Trophoblast cell (in vitro differentiated cells and primary cell): ENCODE data around the gene PCSK5.

ENCODE experiments used
- DNase-seq, 2 donors: peaks; one replicate each; pipeline ENCODE4 v3.0.0-alpha.2; 2016
- H2AFZ ChIP-seq: 2 replicates; pipeline ENCODE4 v1.6.1; 2013; ENCODE audit warnings: low read length, moderate library complexity, mild to moderate bottlenecking; ENCODE audit not compliant: insufficient read depth, poor library complexity
- H2AK5ac ChIP-seq: 2 replicates; pipeline ENCODE4 v1.6.1; 2013; ENCODE audit warnings: mild to moderate bottlenecking, low read length
- H2BK120ac ChIP-seq: 2 replicates; pipeline ENCODE4 v1.6.1; 2013; ENCODE audit warnings: low read length, mild to moderate bottlenecking, moderate library complexity; ENCODE audit not compliant: insufficient read depth, poor library complexity
- H2BK12ac ChIP-seq: 2 replicates; pipeline ENCODE4 v1.6.1; 2013; ENCODE audit warnings: mild to moderate bottlenecking, low read length, moderate library complexity
- H2BK5ac ChIP-seq: 2 replicates; pipeline ENCODE4 v1.6.1; 2013; ENCODE audit warnings: low read length, low read depth, moderate library complexity, mild to moderate bottlenecking; ENCODE audit not compliant: poor library complexity
- H3K14ac ChIP-seq: 2 replicates; pipeline ENCODE4 v1.6.1; 2013; ENCODE audit warnings: mild to moderate bottlenecking, low read length
- H3K18ac ChIP-seq: 2 replicates; pipeline ENCODE4 v1.6.1; 2013; ENCODE audit warnings: mild to moderate bottlenecking, low read length
- H3K23ac ChIP-seq: 2 replicates; pipeline ENCODE4 v1.6.1; 2013; ENCODE audit warnings: low read length
- H3K27ac ChIP-seq: 2 replicates; pipeline ENCODE4 v1.5.1; 2013; ENCODE audit warnings: low read depth, mild to moderate bottlenecking, inconsistent platforms, low read length, moderate library complexity
- H3K27me3 ChIP-seq: 2 replicates; pipeline ENCODE4 v1.6.1; 2013; ENCODE audit warnings: inconsistent platforms, mild to moderate bottlenecking, low read length, moderate library complexity; ENCODE audit not compliant: insufficient read depth
- H3K36me3 ChIP-seq, 2 experiments: 1 replicate in 1 of 2; 2 replicates in 1 of 2; pipeline ENCODE4 v1.6.1; 2013; ENCODE audit warnings: low read length in 2 of 2, mild to moderate bottlenecking in 2 of 2, moderate library complexity in 1 of 2; ENCODE audit not compliant: insufficient read depth in 2 of 2, control insufficient read depth in 1 of 2
- H3K4ac ChIP-seq: 2 replicates; pipeline ENCODE4 v1.6.1; 2013; ENCODE audit warnings: low read depth, mild to moderate bottlenecking, low read length, moderate library complexity
- H3K4me1 ChIP-seq, 2 experiments: 1 replicate in 1 of 2; 2 replicates in 1 of 2; pipeline ENCODE4 v1.6.1; 2013; ENCODE audit warnings: low read length in 2 of 2, mild to moderate bottlenecking in 2 of 2, moderate library complexity in 1 of 2; ENCODE audit not compliant: insufficient read depth in 2 of 2, control insufficient read depth in 1 of 2
- H3K4me2 ChIP-seq: 2 replicates; pipeline ENCODE4 v1.6.1; 2013; ENCODE audit warnings: inconsistent platforms, mild to moderate bottlenecking, low read length, moderate library complexity
- H3K4me3 ChIP-seq: 2 replicates; pipeline ENCODE4 v1.5.1; 2013; ENCODE audit warnings: mild to moderate bottlenecking, low read depth, low read length, inconsistent platforms
- H3K79me1 ChIP-seq: one replicate; pipeline ENCODE4 v1.6.1; 2013; ENCODE audit warnings: low read length
- H3K79me2 ChIP-seq: 2 replicates; pipeline ENCODE4 v1.6.1; 2013; ENCODE audit warnings: low read length, mild to moderate bottlenecking; ENCODE audit not compliant: control insufficient read depth, insufficient read depth, poor library complexity
- H3K9ac ChIP-seq: 2 replicates; pipeline ENCODE4 v1.6.1; 2013; ENCODE audit warnings: mild to moderate bottlenecking, low read length
- H3K9me3 ChIP-seq: 2 replicates; pipeline ENCODE4 v1.6.1; 2013; ENCODE audit warnings: low read depth, mild to moderate bottlenecking, control low read depth, inconsistent platforms, low read length; ENCODE audit not compliant: insufficient read depth
- H4K12ac ChIP-seq: 2 replicates; pipeline ENCODE4 v1.6.1; 2013; ENCODE audit warnings: low read depth, mild to moderate bottlenecking, low read length, moderate library complexity
- H4K8ac ChIP-seq: 2 replicates; pipeline ENCODE4 v1.6.1; 2013; ENCODE audit warnings: low read depth, mild to moderate bottlenecking, low read length, moderate library complexity
- H4K91ac ChIP-seq: one replicate; pipeline ENCODE4 v1.6.1; 2013; ENCODE audit warnings: low read depth, mild to moderate bottlenecking, low read length, moderate library complexity
- WGBS: extraction: QIAGEN DNeasy Blood & Tissue Kit; methylation state at CpG from one replicate; pipeline ENCODE4 v1.1.7; 2013; ENCODE audit warnings: missing lambda C conversion rate; ENCODE audit not compliant: insufficient read length, insufficient coverage; ENCODE audit errors: extremely low coverage; 5-methylcytosine and 5-hydroxymethylcytosine counted together

Gene PCSK5

DNA sequence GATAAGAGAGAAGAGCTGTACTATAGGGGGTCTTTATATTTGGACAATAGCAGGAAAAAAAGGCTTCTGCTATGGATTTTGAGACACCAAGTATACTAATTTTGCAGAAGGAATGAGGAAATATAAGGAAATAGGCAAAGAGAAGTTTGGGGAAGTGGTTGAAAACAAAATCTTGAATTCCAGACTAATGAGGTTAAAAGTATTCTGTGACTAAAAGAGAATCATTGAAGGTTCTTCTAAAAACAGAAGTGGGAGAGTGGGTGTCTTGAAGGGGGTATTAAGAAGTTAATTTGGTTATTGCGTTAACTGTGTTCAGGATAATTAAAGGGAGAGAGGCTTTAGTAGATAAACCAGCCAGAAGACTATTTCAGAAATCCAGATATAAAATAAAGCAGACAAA, 355.0 kb downstream of the PCSK5 start:
- no peaks in the 10 kb centered on the region for H3K27me3 ChIP-seq
- DNase-seq, result no peak
- H3K36me3 ChIP-seq, result peaks cover 0 to 1% of the 10 kb centered on the region in 2 experiments

GRCh38 chr9:76246680-76247079, 356.2 kb downstream of the PCSK5 start:
- no peak overlapping the region for H4K12ac ChIP-seq
- H3K18ac ChIP-seq, result no peak overlapping the region
- H4K91ac ChIP-seq, result no peak overlapping the region
- H4K8ac ChIP-seq, result no peak overlapping the region
- no peak overlapping the region for H2AFZ ChIP-seq
- H3K4me3 ChIP-seq, result no peak overlapping the region
- no peak overlapping the region for H3K4ac ChIP-seq
- no peaks in the 10 kb centered on the region for H3K9me3 ChIP-seq
- no peak overlapping the region for H3K23ac ChIP-seq
- no peak overlapping the region for H3K4me2 ChIP-seq
- no peaks in the 10 kb centered on the region for H3K79me2 ChIP-seq
- no peak overlapping the region for H2BK12ac ChIP-seq
- H3K27ac ChIP-seq, result no peak overlapping the region
- H2AK5ac ChIP-seq, result no peak overlapping the region
- WGBS, result no CpG with 5 or more reads among the region's 9 CpGs
- H3K9ac ChIP-seq, result no peak overlapping the region
- H3K27me3 ChIP-seq, result no peaks in the 10 kb centered on the region
- H3K79me1 ChIP-seq, result no peaks in the 10 kb centered on the region
- no peak for DNase-seq
- no peak overlapping the region for H2BK5ac ChIP-seq
- no peaks in the 10 kb centered on the region for H3K4me1 ChIP-seq
- no peaks in the 10 kb centered on the region for H3K36me3 ChIP-seq
- H2BK120ac ChIP-seq, result no peak overlapping the region
- H3K14ac ChIP-seq, result no peak overlapping the region

More for the DNA sequence above, 355.0 kb downstream of the PCSK5 start:
- Histone ChIP-seq H2AFZ (no peak overlapping the region), H3K9ac (no peak overlapping the region), H2BK120ac (no peak overlapping the region), H3K79me2 (no peaks in the 10 kb centered on the region), H2BK5ac (no peak overlapping the region), H3K4ac (no peak overlapping the region), H4K8ac (no peak overlapping the region), H3K4me2 (no peak overlapping the region), H4K91ac (no peak overlapping the region), H3K23ac (no peak overlapping the region), H2AK5ac (no peak overlapping the region), H3K9me3 (no peaks in the 10 kb centered on the region), H3K14ac (no peak overlapping the region), H3K18ac (no peak overlapping the region), H3K27ac (no peak overlapping the region), H2BK12ac (no peak overlapping the region), H3K79me1 (no peaks in the 10 kb centered on the region), H4K12ac (no peak overlapping the region), H3K4me1 (no peaks in the 10 kb centered on the region), H3K4me3 (no peak overlapping the region)
- 100% methylated on average over 1 of the region's 1 CpG for WGBS

GRCh38 chr9:76247426-76247825, 357.0 kb downstream of the PCSK5 start:
- H2BK120ac ChIP-seq, result no peak overlapping the region
- H2BK12ac ChIP-seq, result no peak overlapping the region
- H2AK5ac ChIP-seq, result no peak overlapping the region
- H3K27ac ChIP-seq, result no peak overlapping the region
- no peak overlapping the region for H4K12ac ChIP-seq
- no peaks in the 10 kb centered on the region for H3K27me3 ChIP-seq
- H3K4ac ChIP-seq, result no peak overlapping the region
- no peaks in the 10 kb centered on the region for H3K36me3 ChIP-seq
- no peak overlapping the region for H2AFZ ChIP-seq
- no CpG with 5 or more reads among the region's 2 CpGs for WGBS
- H3K18ac ChIP-seq, result no peak overlapping the region
- DNase-seq, result no peak
- no peak overlapping the region for H3K14ac ChIP-seq
- no peak overlapping the region for H4K8ac ChIP-seq
- H3K4me3 ChIP-seq, result no peak overlapping the region
- H4K91ac ChIP-seq, result no peak overlapping the region
- no peak overlapping the region for H3K4me2 ChIP-seq
- no peaks in the 10 kb centered on the region for H3K9me3 ChIP-seq
- H3K79me2 ChIP-seq, result no peaks in the 10 kb centered on the region
- H3K79me1 ChIP-seq, result no peaks in the 10 kb centered on the region
- H3K9ac ChIP-seq, result no peak overlapping the region
- H3K4me1 ChIP-seq, result no peaks in the 10 kb centered on the region
- no peak overlapping the region for H3K23ac ChIP-seq
- no peak overlapping the region for H2BK5ac ChIP-seq

DNA sequence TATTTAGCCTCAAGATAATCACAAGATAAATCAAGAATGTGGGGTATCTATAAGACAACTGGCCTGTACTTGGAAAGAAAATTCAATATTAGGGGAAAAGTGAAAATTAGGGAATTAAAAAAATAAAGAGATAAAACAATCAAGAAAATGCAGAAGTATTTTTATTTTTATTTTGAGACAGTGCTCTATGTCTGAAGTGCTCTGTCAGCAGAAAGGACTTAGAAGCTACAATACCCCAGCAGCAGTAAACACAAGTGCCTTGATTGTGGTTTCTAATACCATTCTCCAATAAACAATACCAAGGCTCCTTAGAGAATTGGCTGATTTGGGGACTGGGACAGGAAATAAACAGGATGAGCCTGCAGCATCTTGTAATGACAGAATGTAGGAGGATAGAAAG, 358.8 kb downstream of the PCSK5 start:
- H3K4me1 ChIP-seq, result no peaks in the 10 kb centered on the region
- H3K14ac ChIP-seq, result no peak overlapping the region
- H3K4ac ChIP-seq, result no peak overlapping the region
- no peak overlapping the region for H3K27ac ChIP-seq
- H3K4me3 ChIP-seq, result no peak overlapping the region
- no peaks in the 10 kb centered on the region for H3K27me3 ChIP-seq
- H2BK120ac ChIP-seq, result no peak overlapping the region
- DNase-seq, result no peak
- no peaks in the 10 kb centered on the region for H3K79me1 ChIP-seq
- H2AFZ ChIP-seq, result no peak overlapping the region
- no peaks in the 10 kb centered on the region for H3K9me3 ChIP-seq
- no peaks in the 10 kb centered on the region for H3K36me3 ChIP-seq
- H2AK5ac ChIP-seq, result no peak overlapping the region
- no peak overlapping the region for H4K91ac ChIP-seq
- no peak overlapping the region for H2BK5ac ChIP-seq
- H3K79me2 ChIP-seq, result no peaks in the 10 kb centered on the region
- no peak overlapping the region for H4K8ac ChIP-seq
- no peak overlapping the region for H3K18ac ChIP-seq
- no peak overlapping the region for H4K12ac ChIP-seq
- no peak overlapping the region for H2BK12ac ChIP-seq
- no peak overlapping the region for H3K23ac ChIP-seq
- H3K4me2 ChIP-seq, result no peak overlapping the region
- no peak overlapping the region for H3K9ac ChIP-seq
